Measurements from ENCODE around the gene ROBO1. TPM values are rescaled to one million over a fixed set of nuclear protein-coding genes. Genes with fewer than 3 reads are reported as not detected.

Gene ROBO1
- total RNA-seq, 6 experiments from 2014 or later, result 1.1 to 7.2 (median 4.3) TPM

DNA sequence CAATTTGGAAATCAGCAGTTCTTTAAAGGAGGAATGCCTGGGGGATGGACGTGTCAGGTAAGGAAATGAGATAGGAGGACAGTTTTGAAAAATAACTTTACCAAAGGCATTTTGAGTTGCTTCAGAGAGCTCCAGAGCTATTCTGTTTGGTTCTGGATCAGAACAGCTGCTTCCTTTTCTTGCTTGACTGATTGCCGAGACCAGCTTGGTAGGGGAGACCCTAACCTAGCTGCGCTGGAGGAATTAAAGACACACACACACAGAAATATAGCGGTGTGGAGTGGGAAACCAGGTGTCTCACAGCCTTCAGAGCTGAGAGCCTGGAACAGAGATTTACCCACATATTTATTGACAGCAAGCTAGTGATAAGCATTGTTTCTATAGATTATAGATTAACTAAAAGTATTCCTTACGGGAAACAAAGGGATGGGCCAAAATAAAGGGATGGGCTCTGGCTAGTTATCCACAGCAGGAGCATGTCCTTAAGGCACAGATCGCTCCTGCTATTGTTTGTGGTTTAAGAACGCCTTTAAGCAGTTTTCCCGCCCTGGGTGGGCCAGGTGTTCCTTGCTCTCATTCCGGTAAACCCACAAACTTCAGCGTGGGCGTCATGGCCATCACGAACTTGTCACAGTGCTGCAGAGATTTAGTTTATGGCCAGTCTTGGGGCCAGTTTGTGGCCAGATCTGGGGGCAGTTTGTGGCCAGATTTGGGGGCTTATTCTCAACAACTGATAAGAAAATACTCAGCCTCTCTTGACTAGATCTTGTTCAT lies 556.0 kb downstream of the ROBO1 start:
- H3K4me1 ChIP-seq, result no peaks in the 10 kb centered on the region
- no peak for TF ChIP-seq POLR2A (IDR thresholded peaks at IDR 0.05)
- TF ChIP-seq, protein P1, sequence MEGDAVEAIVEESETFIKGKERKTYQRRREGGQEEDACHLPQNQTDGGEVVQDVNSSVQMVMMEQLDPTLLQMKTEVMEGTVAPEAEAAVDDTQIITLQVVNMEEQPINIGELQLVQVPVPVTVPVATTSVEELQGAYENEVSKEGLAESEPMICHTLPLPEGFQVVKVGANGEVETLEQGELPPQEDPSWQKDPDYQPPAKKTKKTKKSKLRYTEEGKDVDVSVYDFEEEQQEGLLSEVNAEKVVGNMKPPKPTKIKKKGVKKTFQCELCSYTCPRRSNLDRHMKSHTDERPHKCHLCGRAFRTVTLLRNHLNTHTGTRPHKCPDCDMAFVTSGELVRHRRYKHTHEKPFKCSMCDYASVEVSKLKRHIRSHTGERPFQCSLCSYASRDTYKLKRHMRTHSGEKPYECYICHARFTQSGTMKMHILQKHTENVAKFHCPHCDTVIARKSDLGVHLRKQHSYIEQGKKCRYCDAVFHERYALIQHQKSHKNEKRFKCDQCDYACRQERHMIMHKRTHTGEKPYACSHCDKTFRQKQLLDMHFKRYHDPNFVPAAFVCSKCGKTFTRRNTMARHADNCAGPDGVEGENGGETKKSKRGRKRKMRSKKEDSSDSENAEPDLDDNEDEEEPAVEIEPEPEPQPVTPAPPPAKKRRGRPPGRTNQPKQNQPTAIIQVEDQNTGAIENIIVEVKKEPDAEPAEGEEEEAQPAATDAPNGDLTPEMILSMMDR (IDR thresholded peaks at IDR 0.05), result no peak
- peak in 1 of 3 donors; percentile 39 for DNase-seq
- H3K9me3 ChIP-seq, result no peaks in the 10 kb centered on the region
- no peak for ATAC-seq
- no peak overlapping the region for H3K4me3 ChIP-seq
- H3K27me3 ChIP-seq, result no peaks in the 10 kb centered on the region
- H3K27ac ChIP-seq, result no peak overlapping the region
- intact Hi-C loops (cut with DNase I), result no loop called here
- no peaks in the 10 kb centered on the region for H3K36me3 ChIP-seq
- whole genome bisulfite sequencing (ENCODE audit: insufficient coverage, low coverage, low lambda C conversion rate, missing lambda C conversion rate), result 61% methylated on average over 11 of the region's 12 CpGs

DNA sequence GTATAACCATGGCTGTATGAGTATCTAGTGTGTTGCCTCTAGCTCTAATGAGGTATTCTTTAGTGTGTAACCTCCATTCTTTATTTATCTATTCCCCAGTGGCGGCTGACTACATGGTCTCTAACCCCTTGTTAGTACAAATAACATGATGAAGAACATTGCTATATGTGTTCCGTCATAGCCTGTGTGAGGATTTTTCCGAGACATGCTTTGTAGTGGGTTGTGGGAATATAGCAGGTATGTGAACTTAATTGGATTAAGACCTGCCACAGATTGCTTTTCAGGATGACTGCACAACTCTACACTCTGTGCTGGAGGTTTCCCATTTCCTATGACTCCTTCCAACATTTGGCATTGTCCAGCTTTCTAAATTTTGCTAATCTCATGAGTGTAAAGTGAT lies 563.4 kb downstream of the ROBO1 start:
- TF ChIP-seq, protein P1 (IDR thresholded peaks at IDR 0.05), result no peak
- no peak for TF ChIP-seq POLR2A (IDR thresholded peaks at IDR 0.05)
- H3K27me3 ChIP-seq, result no peaks in the 10 kb centered on the region
- no peak overlapping the region for H3K27ac ChIP-seq
- intact Hi-C loops (cut with DNase I), result no loop called here
- no peak for DNase-seq
- H3K4me1 ChIP-seq, result no peaks in the 10 kb centered on the region
- no peak overlapping the region for H3K4me3 ChIP-seq
- H3K36me3 ChIP-seq, result no peaks in the 10 kb centered on the region
- H3K9me3 ChIP-seq, result no peaks in the 10 kb centered on the region
- 80% methylated on average over 3 of the region's 3 CpGs for WGBS (ENCODE audit: insufficient coverage, low coverage, low lambda C conversion rate, missing lambda C conversion rate)
- no peak for ATAC-seq

DNA sequence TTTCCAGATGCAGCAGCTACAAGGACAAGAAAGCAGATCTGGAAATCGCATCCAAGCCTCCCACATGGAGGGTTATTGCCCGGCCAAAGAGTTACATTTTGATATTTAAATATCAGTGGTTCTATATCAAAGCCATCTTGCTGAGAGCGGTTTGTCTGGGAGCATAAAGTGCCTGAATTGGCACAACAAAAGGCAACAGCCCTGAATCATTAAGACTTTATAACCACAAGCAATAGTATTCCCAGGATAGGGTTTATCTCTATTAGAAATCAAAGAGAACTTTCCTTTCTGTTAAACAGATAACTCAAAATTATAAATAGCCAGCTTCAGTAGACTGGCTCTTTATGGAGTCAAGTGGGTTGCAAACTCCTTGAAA lies 564.7 kb downstream of the ROBO1 start:
- intact Hi-C loops (cut with DNase I), result no loop called here
- TF ChIP-seq POLR2A (IDR thresholded peaks at IDR 0.05), result no peak
- TF ChIP-seq, protein P1 (IDR thresholded peaks at IDR 0.05), result no peak
- no peaks in the 10 kb centered on the region for H3K36me3 ChIP-seq
- H3K9me3 ChIP-seq, result no peaks in the 10 kb centered on the region
- WGBS (ENCODE audit: insufficient coverage, low coverage, low lambda C conversion rate, missing lambda C conversion rate), result 37% methylated on average over 3 of the region's 3 CpGs
- ATAC-seq, result no peak
- H3K27ac ChIP-seq, result no peak overlapping the region
- no peaks in the 10 kb centered on the region for H3K27me3 ChIP-seq
- no peak overlapping the region for H3K4me3 ChIP-seq
- DNase-seq, result no peak
- no peaks in the 10 kb centered on the region for H3K4me1 ChIP-seq

DNA sequence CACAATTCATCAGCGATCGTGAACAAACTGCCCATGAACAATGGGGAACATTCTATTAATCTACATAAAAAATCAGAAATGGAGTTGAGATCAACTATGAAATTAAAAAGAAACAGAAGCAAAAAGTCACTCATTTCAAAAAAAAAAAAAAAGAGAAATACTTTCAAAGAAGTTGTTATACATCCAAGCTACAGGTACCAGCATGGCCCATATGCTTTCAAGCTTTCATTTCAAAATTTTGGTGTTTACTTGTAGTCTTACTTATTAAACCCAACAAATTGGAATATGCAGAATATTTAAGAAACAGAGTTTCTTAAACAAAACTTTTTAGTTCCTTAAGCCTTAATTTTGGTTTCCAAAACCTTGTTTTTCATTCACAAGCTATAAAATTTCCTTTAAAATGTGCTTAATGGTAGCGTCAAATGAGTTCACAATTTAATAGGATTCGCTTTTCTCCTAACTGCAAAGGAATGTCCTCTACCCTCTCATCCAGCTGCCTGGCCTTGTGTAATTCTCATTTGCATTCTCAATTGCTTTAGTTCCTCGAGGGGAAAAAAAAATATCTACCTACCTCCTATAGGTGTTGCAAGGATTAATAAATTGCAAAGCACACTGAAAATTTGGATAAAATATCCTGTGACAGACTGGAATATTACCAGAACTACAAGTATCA lies 565.2 kb downstream of the ROBO1 start:
- H3K36me3 ChIP-seq, result no peaks in the 10 kb centered on the region
- no peak overlapping the region for H3K27ac ChIP-seq
- ATAC-seq (no peak), DNase-seq (no peak)
- no peaks in the 10 kb centered on the region for H3K9me3 ChIP-seq
- intact Hi-C loops (cut with DNase I), result no loop called here
- no peaks in the 10 kb centered on the region for H3K27me3 ChIP-seq
- TF ChIP-seq POLR2A (IDR thresholded peaks at IDR 0.05), result no peak
- TF ChIP-seq, protein P1 (IDR thresholded peaks at IDR 0.05), result no peak
- H3K4me3 ChIP-seq, result no peak overlapping the region
- H3K4me1 ChIP-seq, result no peaks in the 10 kb centered on the region
- WGBS (ENCODE audit: insufficient coverage, low coverage, low lambda C conversion rate, missing lambda C conversion rate), result 63% methylated on average over 5 of the region's 5 CpGs

Data from right lobe of liver (tissue), 6 donors.